NCI-H510A treated with DMSO at 0.1 percent for 48 hours (cell line): ENCODE results near the gene CNOT4.

Source experiments
- DNase-seq: peaks from one replicate; lab custom pipeline; 2025; lab: John Stamatoyannopoulos, UW

Gene CNOT4

GRCh38 chr7:135403302-135403701 lies 106.6 kb downstream of the CNOT4 start:
- DNase-seq, result no peak

DNA sequence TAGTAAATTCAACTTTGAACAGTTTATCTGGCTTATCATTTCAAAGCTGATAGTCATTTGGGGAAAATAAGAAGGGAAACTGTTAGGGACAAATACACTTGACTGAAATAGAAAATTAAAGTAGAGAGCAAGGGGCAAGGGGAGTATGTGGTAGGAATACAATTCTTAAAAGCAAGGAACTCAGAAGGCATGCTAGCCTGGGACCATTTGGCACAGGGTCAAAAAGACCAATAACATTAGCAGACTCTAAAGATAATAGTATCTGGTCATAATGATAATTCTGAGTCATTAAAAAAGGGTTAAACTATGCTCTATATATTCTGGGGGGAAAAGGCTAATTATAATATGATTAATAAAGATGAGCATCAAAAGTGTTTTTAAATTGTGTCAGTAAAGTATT lies 112.2 kb downstream of the CNOT4 start:
- DNase-seq, result no peak

GRCh38 chr7:135392701-135393100 lies 117.2 kb downstream of the CNOT4 start:
- peak; percentile 28 for DNase-seq

- DNase-seq, result no peak
These were observed 118.4 kb downstream of the CNOT4 start for GRCh38 chr7:135391514-135391913.

- peak; percentile 49 for DNase-seq
These were observed 119.1 kb downstream of the CNOT4 start for GRCh38 chr7:135390829-135391228.

DNA sequence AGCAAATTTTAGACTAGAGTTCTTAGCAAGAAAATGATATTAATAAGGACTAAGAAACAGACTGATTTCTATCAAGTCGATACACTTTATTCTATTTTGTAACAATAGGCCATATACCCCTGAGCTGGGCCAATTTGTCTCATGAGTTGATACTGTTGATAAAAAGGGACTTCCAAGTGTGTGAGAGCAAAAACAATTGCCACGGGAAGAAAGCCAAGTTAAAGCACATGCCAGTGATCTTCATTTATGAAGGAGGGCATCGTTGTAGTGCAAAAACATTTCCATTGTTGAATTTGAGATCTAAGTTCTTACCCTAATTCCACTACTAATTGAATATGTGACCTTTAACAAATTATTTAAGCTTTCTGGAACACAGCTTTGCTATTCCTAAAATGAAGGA lies 119.9 kb downstream of the CNOT4 start:
- no peak for DNase-seq

GRCh38 chr7:135388616-135389015 lies 121.3 kb downstream of the CNOT4 start:
- DNase-seq, result no peak

GRCh38 chr7:135386776-135387175 lies 123.1 kb downstream of the CNOT4 start:
- DNase-seq, result no peak

GRCh38 chr7:135386181-135386580 lies 123.7 kb downstream of the CNOT4 start:
- DNase-seq, result no peak

DNA sequence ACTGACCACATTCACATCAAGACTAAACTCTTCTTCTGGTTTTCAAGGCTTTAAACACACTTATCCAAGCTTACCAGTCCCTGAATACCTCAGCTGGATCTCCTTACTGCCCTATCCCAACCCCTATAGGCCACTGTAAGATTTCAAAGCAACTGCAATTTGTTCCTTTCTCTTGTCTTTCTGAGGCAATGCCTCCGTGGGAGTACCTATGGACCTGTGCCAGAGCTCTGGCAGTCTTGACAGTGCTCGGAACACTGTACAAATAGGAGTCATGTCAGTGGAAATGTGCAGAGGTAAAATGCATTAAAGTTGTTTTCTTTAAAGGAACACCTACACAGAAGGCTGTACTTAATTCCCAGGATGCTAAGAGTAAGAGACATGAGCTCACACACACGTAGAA lies 124.7 kb downstream of the CNOT4 start:
- DNase-seq, result no peak

- no peak for DNase-seq
These were observed 126.3 kb downstream of the CNOT4 start for GRCh38 chr7:135383525-135384175.

- DNase-seq, result no peak
These were observed 127.7 kb downstream of the CNOT4 start for GRCh38 chr7:135382173-135382572.

GRCh38 chr7:135381369-135381768 lies 128.5 kb downstream of the CNOT4 start:
- DNase-seq, result no peak

DNA sequence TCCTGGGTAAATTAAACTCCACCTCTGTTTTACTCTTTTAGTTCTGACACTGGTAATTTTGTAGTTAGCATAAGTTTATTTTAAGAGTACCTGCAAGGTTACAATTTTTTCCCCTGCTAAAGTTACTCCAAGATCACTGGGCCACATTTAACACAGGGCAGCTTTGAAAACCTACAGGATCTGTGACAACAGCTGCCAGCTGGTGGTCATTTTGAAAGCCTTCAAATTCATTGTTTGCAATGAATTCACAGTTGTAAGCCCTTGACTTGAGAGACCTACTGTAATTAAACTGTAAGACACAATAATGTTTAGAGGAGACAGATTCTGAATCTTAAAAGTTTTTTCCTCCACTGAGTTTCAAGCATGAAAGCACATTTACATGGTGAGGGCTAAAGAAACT lies 129.6 kb downstream of the CNOT4 start:
- DNase-seq, result no peak

DNA sequence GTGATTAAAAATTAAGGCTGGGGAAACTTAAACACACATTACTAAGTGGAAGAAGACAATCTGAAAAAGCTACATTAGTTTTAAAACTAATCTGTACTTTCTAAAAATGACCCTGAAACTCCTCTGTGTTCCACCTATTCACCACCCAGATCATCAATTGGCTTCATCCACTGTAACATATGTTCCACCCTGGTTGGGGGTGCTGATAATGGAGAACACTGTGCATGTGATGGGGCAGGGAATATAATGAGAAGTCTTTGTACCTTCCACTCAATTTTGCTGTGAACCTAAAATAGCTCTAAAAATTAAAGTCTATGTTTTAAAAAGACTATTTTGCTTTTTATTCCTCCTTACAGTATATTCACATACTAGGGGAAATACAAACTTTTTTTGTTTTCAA lies 132.7 kb downstream of the CNOT4 start:
- no peak for DNase-seq

DNA sequence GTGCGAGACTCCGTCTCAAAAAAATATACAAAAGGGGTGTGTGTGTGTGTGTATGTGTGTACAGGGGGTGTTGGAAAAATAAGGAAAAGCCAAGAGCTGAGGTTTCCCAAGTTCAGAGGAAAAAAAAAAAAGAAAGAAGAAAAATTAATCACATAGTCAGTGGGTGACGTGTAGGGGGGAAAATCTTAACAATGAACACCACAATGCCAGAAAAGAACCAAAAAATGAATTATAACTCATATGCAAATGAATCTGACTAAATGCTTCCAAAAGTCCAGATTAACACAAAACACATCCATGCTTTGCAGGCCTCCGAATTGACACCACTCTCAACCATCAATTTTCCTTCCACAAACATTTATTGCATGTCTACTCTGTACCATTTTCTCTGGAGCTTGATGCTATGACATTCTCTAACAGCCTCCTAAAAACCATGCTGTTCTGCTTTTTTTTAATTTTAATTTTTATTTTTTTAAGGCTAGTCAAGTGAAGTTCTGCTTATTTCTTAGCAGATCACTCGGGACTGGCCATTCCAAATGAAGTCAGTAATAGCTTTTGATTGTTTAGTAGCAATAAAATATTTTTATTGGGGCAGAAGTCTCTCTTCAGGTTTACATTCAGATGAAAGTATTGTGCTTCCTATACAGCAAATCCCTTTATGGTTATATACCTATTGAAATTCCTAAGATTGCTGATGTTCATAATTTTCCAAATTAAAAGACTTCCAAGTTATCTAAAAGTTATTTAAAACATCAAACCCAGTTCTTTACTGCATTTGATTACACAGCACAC lies 133.8 kb downstream of the CNOT4 start:
- DNase-seq, result no peak

- DNase-seq, result no peak
These were observed 135.2 kb downstream of the CNOT4 start for GRCh38 chr7:135374736-135375135.

GRCh38 chr7:135372222-135372621 lies 137.7 kb downstream of the CNOT4 start:
- DNase-seq, result no peak

GRCh38 chr7:135370656-135371055 lies 139.2 kb downstream of the CNOT4 start:
- no peak for DNase-seq

DNA sequence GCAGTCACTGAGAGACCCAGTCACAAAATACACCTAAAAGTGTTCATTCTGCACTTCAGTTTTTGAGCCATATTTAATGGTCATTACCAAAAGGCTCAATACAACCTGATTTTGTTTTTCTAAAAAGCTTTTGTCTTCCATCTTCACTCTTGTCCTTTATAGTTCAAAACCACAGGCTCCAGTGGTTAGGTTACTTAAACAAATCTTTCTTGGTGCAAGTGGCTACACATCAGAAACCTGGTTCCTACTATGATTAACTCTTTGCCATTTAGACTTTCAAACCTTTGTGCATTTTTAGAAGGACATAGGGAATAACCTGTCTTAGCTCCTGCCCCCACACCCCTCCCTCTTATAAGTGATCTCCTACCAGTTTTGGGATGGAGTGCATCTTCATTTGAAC lies 140.5 kb downstream of the CNOT4 start:
- DNase-seq, result no peak

DNA sequence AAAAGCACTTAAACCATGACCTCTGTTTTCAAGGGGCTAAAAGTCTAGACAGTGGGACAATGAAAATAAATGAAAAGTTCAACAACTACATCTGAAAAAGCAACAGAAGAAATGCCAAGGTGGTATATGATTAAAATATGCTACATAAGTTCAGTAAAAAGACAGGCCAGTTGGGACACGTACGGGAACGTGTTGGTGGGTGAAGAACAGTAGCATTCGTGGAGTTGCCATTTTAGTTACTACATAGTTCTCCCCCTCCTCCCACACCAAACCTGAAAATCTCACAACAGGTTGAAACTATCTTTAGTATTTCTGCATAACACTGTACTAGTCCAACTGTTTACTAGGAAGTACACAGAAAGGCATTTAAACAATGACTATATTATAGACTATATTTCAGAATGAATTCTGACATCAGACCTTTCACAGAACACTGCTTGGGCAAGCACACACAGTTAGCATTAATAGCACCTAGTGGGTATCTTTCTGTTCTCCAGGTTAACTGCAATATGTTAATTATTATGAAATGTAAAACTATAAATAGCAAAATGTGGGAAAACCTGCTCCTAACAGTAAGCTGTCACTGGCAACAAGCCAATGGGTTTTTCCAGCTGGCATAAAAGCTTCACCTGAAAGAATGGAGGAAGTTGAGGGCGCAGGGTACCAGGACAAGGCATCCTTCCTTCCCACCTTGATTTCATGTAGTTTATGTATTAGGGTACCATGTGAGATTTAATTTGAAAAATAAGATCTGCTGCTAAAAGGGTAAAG lies 141.3 kb downstream of the CNOT4 start:
- no peak for DNase-seq

DNA sequence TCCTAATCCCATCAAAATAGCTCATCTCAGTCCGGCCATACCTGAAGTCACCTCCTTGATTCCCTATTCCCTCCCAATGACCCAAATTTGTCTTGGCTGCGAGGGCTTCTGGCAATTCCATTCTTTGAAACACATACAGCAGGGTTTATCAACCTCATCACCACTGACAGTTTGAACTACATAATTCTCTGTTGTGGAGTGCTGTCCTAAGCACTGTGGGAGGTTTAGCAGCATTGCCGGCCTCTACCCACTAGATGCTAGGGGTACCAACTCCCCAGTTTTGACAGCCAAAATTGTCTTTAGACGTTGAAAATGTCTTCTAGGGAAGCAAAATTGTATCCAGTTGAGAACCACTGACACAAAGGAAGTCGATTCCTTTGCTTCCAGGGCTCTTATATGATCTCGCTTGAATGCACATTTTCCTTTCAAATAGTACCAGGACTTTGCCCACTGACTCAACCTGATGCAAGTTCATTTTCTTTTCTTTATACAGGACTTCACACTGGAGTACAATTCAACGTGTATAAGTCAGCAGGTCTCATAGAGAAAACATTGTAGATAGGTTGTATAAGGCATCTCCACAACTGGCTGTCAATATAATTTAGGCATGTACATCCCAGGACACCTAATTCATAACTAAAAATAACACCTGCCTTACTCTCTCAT lies 142.9 kb downstream of the CNOT4 start:
- DNase-seq, result no peak
